Measurements from ENCODE around the gene RANBP9. TPM values are rescaled to one million over a fixed set of nuclear protein-coding genes. Genes with fewer than 3 reads are reported as not detected.
A peak's percentile ranks its signal among the peaks of the same experiment; 100 is the strongest.

The RANBP9 gene
- total RNA-seq, 1 donor from 2014 or later: 64.7 TPM

DNA sequence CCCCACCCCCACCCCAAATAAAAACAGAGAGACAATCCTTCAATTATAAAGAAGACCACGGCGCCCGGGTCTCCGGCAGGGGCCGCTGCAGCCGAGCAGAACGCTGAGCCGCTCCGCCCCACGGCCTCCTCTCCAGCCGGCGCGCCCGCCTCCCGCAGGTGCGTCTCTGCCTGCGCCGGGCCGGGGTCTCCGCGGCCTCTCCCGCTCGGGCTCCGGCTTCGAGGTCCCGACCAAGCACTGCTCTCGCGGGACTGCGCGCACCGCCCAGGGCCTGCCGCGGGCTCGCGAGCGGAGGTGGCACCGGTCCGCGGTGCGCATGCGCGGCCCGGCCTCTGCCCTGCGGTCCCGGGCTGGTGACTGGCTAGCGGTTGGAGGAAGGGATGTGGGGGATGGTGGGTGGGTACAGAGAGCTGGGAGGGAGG, 137.5 kb downstream of the RANBP9 start:
- peaks cover 10% of the 10 kb centered on the region for H3K27me3 Mint-ChIP-seq (ENCODE audit: unreplicated experiment)
- H3K27ac Mint-ChIP-seq (ENCODE audit: unreplicated experiment): peak overlapping the region; percentile 90
- peak; percentile 94 for DNase-seq (ENCODE audit: low spot score)

DNA sequence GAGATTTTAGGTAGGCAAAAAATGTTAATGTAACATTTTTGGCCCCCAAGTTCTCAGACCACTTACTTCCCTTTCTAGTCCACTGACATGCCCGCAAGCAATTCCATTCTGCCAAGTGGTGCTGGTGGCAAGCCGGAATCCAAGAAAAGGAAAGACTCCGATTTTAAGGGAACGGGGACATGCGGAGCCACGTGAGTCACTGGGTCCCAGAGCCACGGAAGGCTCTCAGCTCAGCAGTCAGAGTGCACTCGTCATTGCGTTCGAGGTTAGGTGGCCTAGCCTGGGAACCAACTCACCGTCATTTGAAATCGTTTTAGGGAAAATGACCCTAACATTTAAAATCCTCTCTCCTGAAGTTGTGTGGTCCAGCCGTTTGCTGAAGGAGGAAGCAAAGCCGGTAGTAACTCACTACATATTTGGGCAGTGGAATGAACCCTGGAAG, 137.9 kb downstream of the RANBP9 start:
- no peak for DNase-seq (ENCODE audit: low spot score)

More for the DNA sequence above, 137.5 kb downstream of the RANBP9 start:
- H3K4me3 Mint-ChIP-seq (ENCODE audit: unreplicated experiment): peak overlapping the region; percentile 98
- no peaks in the 10 kb centered on the region for H3K9me3 Mint-ChIP-seq (ENCODE audit: unreplicated experiment)
- TF ChIP-seq, protein P1, sequence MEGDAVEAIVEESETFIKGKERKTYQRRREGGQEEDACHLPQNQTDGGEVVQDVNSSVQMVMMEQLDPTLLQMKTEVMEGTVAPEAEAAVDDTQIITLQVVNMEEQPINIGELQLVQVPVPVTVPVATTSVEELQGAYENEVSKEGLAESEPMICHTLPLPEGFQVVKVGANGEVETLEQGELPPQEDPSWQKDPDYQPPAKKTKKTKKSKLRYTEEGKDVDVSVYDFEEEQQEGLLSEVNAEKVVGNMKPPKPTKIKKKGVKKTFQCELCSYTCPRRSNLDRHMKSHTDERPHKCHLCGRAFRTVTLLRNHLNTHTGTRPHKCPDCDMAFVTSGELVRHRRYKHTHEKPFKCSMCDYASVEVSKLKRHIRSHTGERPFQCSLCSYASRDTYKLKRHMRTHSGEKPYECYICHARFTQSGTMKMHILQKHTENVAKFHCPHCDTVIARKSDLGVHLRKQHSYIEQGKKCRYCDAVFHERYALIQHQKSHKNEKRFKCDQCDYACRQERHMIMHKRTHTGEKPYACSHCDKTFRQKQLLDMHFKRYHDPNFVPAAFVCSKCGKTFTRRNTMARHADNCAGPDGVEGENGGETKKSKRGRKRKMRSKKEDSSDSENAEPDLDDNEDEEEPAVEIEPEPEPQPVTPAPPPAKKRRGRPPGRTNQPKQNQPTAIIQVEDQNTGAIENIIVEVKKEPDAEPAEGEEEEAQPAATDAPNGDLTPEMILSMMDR (IDR thresholded peaks at IDR 0.05; ENCODE audit: unreplicated experiment): peak; percentile 59
- peaks cover 9% of the 10 kb centered on the region for H3K4me1 Mint-ChIP-seq (ENCODE audit: unreplicated experiment)
- no peaks in the 10 kb centered on the region for H3K36me3 Mint-ChIP-seq (ENCODE audit: low read depth, unreplicated experiment)

DNA sequence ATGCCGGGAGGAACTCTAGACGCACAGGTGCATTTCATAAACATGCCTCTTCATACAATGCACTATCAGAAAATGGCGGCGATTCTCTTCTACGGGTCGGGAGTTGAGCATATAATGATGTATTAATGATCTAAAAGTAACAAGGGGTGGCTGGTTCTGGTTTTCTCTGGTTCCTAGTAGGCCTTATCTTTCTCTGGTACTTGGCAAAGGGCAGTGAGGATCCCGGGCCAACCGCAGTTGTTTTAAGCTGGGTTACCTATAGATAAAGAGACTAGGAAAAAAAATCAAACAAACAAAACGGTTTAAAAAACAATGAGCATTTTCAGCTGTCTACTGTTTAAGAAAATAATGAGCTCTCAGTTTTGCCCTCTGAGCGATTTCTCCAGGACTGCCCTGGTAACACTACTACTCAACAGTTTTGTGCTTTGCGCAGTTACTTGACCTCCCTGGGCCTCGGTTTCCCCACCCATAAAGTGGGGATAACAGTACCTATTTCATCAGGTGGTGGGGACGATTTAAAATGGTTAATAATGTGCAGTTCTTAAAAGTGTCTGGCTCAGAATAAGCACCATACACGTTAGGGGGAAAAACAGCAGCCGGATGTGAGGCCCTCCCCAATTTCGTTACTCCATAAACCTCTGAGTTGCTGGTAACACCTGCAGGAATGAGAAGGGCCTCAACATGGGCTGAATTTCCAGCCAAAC, 138.5 kb downstream of the RANBP9 start:
- TF ChIP-seq, protein P1 (IDR thresholded peaks at IDR 0.05; ENCODE audit: unreplicated experiment): no peak
- DNase-seq (ENCODE audit: low spot score): no peak
- H3K9me3 Mint-ChIP-seq (ENCODE audit: unreplicated experiment): no peaks in the 10 kb centered on the region
- H3K36me3 Mint-ChIP-seq (ENCODE audit: low read depth, unreplicated experiment): no peaks in the 10 kb centered on the region
- H3K27me3 Mint-ChIP-seq (ENCODE audit: unreplicated experiment): peaks cover 10% of the 10 kb centered on the region
- peak overlapping the region; percentile 90 for H3K27ac Mint-ChIP-seq (ENCODE audit: unreplicated experiment)
- peaks cover 9% of the 10 kb centered on the region for H3K4me1 Mint-ChIP-seq (ENCODE audit: unreplicated experiment)
- peak overlapping the region; percentile 94 for H3K4me3 Mint-ChIP-seq (ENCODE audit: unreplicated experiment)

More for the DNA sequence above, 137.9 kb downstream of the RANBP9 start:
- Mint-ChIP-seq H3K36me3 (ENCODE audit: low read depth, unreplicated experiment) (no peaks in the 10 kb centered on the region), H3K27ac (ENCODE audit: unreplicated experiment) (peak overlapping the region; percentile 90), H3K4me3 (ENCODE audit: unreplicated experiment) (peak overlapping the region; percentile 94), H3K9me3 (ENCODE audit: unreplicated experiment) (no peaks in the 10 kb centered on the region), H3K27me3 (ENCODE audit: unreplicated experiment) (peaks cover 10% of the 10 kb centered on the region), H3K4me1 (ENCODE audit: unreplicated experiment) (peaks cover 9% of the 10 kb centered on the region)
- TF ChIP-seq, protein P1 (IDR thresholded peaks at IDR 0.05; ENCODE audit: unreplicated experiment): no peak

DNA sequence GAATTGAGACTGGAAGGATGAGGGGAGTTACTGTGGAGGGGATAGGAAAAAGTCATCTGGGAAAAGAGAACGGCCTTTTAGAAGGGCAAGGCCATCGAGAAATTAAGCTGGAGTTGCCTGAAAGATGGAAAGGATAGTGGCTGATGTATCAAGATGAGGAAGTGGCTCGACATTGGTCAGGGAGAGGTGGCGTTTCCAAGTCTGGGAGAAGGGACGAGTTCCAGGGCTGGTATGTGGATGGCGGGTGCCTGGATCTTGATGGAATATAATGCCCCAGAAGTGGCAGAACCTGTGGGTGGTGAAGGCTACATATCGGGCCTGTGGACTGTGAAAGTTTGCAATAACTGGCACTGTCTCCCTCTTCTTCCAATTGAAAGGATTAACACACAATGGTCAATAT, 139.4 kb downstream of the RANBP9 start:
- no peaks in the 10 kb centered on the region for H3K9me3 Mint-ChIP-seq (ENCODE audit: unreplicated experiment)
- no peak for DNase-seq (ENCODE audit: low spot score)
- H3K4me1 Mint-ChIP-seq (ENCODE audit: unreplicated experiment): peaks cover 9% of the 10 kb centered on the region
- no peak overlapping the region for H3K4me3 Mint-ChIP-seq (ENCODE audit: unreplicated experiment)
- no peaks in the 10 kb centered on the region for H3K36me3 Mint-ChIP-seq (ENCODE audit: low read depth, unreplicated experiment)
- TF ChIP-seq, protein P1 (IDR thresholded peaks at IDR 0.05; ENCODE audit: unreplicated experiment): no peak
- H3K27ac Mint-ChIP-seq (ENCODE audit: unreplicated experiment): no peak overlapping the region
- peaks cover 10% of the 10 kb centered on the region for H3K27me3 Mint-ChIP-seq (ENCODE audit: unreplicated experiment)

Other genes with a start within 250 kb of the RANBP9 start
- 47.6 TPM for gene GFOD1, start 224.2 kb downstream of the RANBP9 start, total RNA-seq (ENCODE audit: unreplicated experiment)
- gene SIRT5, start 137.2 kb downstream of the RANBP9 start, total RNA-seq (ENCODE audit: unreplicated experiment): 16.0 TPM
- 43.5 TPM for gene NOL7, start 96.5 kb downstream of the RANBP9 start, total RNA-seq (ENCODE audit: unreplicated experiment)
- 39.7 TPM for gene MCUR1, start 102.7 kb upstream of the RANBP9 start, total RNA-seq (ENCODE audit: unreplicated experiment)
- 2.7 TPM for gene RNF182, start 213.1 kb upstream of the RANBP9 start, total RNA-seq (ENCODE audit: unreplicated experiment)

Data from endothelial cell (in vitro differentiated cells).